Mesenchymal stem cell (in vitro differentiated cells and primary cell): ENCODE data around the gene ATP12A.

Experiments used
- DNase-seq: peaks from one replicate; pipeline ENCODE4 v3.0.0-alpha.2; 2013
- H2AFZ ChIP-seq: one replicate; pipeline ENCODE4 v1.6.1; 2013; ENCODE audit warnings: low read depth, mild to moderate bottlenecking, control low read depth, inconsistent platforms, low read length, moderate library complexity
- H2AK5ac ChIP-seq: 2 replicates; pipeline ENCODE4 v1.6.1; 2013; ENCODE audit warnings: low read length, moderate library complexity, mild to moderate bottlenecking, inconsistent platforms; ENCODE audit not compliant: severe bottlenecking
- H2BK120ac ChIP-seq: one replicate; pipeline ENCODE4 v1.6.1; 2013; ENCODE audit warnings: low read depth, mild to moderate bottlenecking, inconsistent platforms, low read length, moderate library complexity
- H2BK12ac ChIP-seq, 2 experiments: one replicate each; pipeline ENCODE4 v1.6.1; 2013; ENCODE audit warnings: inconsistent platforms in 2 of 2, low read length in 2 of 2, mild to moderate bottlenecking in 2 of 2, moderate library complexity in 2 of 2, control low read depth in 1 of 2
- H2BK15ac ChIP-seq: one replicate; pipeline ENCODE4 v1.6.1; 2013; ENCODE audit warnings: mild to moderate bottlenecking, low read depth, inconsistent platforms; ENCODE audit not compliant: poor library complexity, severe bottlenecking
- H2BK5ac ChIP-seq: 2 replicates; pipeline ENCODE4 v1.6.1; 2013; ENCODE audit warnings: low read depth, mild to moderate bottlenecking, low read length, control low read depth, inconsistent platforms; ENCODE audit not compliant: poor library complexity, severe bottlenecking
- H3K14ac ChIP-seq, 2 experiments: one replicate each; pipeline ENCODE4 v1.6.1; 2013; ENCODE audit warnings: inconsistent platforms in 2 of 2, low read length in 2 of 2, control low read depth in 1 of 2, mild to moderate bottlenecking in 1 of 2, moderate library complexity in 1 of 2
- H3K18ac ChIP-seq, 2 experiments: one replicate each; pipeline ENCODE4 v1.6.1; 2013; ENCODE audit warnings: inconsistent platforms in 2 of 2, low read length in 2 of 2, control low read depth in 1 of 2, low read depth in 1 of 2, mild to moderate bottlenecking in 1 of 2
- H3K23ac ChIP-seq, 2 experiments: one replicate each; pipeline ENCODE4 v1.6.1; 2013; ENCODE audit warnings: inconsistent platforms in 2 of 2, low read length in 2 of 2, mild to moderate bottlenecking in 2 of 2, moderate library complexity in 2 of 2, control low read depth in 1 of 2
- H3K27ac ChIP-seq: 2 replicates; pipeline ENCODE4 v1.5.1; 2013; ENCODE audit warnings: mild to moderate bottlenecking, moderate library complexity, low read length, control low read depth, inconsistent platforms; ENCODE audit not compliant: poor library complexity, severe bottlenecking
- H3K27me3 ChIP-seq, 2 experiments: 2 replicates each; pipeline versions ENCODE4 v1.6.1 to v1.7.0; 2013; ENCODE audit warnings: low read length in 2 of 2, mild to moderate bottlenecking in 2 of 2, moderate library complexity in 2 of 2, control low read depth in 1 of 2, inconsistent platforms in 1 of 2; ENCODE audit not compliant: control insufficient read depth in 1 of 2, insufficient read depth in 1 of 2
- H3K36me3 ChIP-seq, 2 experiments: 2 replicates each; pipeline versions ENCODE4 v1.6.1 to v1.7.0; 2013; ENCODE audit warnings: low read length in 2 of 2, control low read depth in 1 of 2, inconsistent platforms in 1 of 2, low read depth in 1 of 2, mild to moderate bottlenecking in 1 of 2; ENCODE audit not compliant: insufficient read depth in 2 of 2, control insufficient read depth in 1 of 2
- H3K4ac ChIP-seq, 2 experiments: one replicate each; pipeline ENCODE4 v1.6.1; 2013; ENCODE audit warnings: inconsistent platforms in 2 of 2, low read length in 2 of 2, mild to moderate bottlenecking in 2 of 2, moderate library complexity in 2 of 2, control low read depth in 1 of 2, low read depth in 1 of 2
- H3K4me1 ChIP-seq: 2 replicates; pipeline ENCODE4 v1.6.1; 2013; ENCODE audit warnings: low read depth, low read length, control low read depth; ENCODE audit not compliant: control insufficient read depth, insufficient read depth
- H3K4me2 ChIP-seq: 2 replicates; pipeline ENCODE4 v1.6.1; 2013; ENCODE audit warnings: low read length, mild to moderate bottlenecking, inconsistent platforms; ENCODE audit not compliant: poor library complexity, severe bottlenecking
- H3K4me3 ChIP-seq, 2 experiments: 2 replicates each; pipeline versions ENCODE4 v1.5.1 to v1.7.0; 2013; ENCODE audit warnings: low read length in 2 of 2, mild to moderate bottlenecking in 2 of 2, control low read depth in 1 of 2, low read depth in 1 of 2; ENCODE audit not compliant: insufficient read depth in 1 of 2
- H3K79me1 ChIP-seq: replicated peaks from 2 replicates; pipeline ENCODE4 v1.6.1; 2013; ENCODE audit warnings: mild to moderate bottlenecking, control low read depth, low read length, inconsistent platforms; ENCODE audit not compliant: poor library complexity, severe bottlenecking
- H3K9ac ChIP-seq: 2 replicates; pipeline ENCODE4 v1.7.0; 2013; ENCODE audit warnings: mild to moderate bottlenecking, low read length, moderate library complexity
- H3K9me3 ChIP-seq: 2 replicates; pipeline ENCODE4 v1.7.0; 2013; ENCODE audit warnings: mild to moderate bottlenecking, low read length; ENCODE audit not compliant: control insufficient read depth
- H4K8ac ChIP-seq: one replicate; pipeline ENCODE4 v1.6.1; 2013; ENCODE audit warnings: inconsistent platforms, mild to moderate bottlenecking, low read length, moderate library complexity
- H4K91ac ChIP-seq: one replicate; pipeline ENCODE4 v1.6.1; 2013; ENCODE audit warnings: mild to moderate bottlenecking, low read length, inconsistent platforms
- WGBS: methylation state at CpG from one replicate; pipeline ENCODE4 v1.1.7; 2013; ENCODE audit warnings: mixed read lengths; 5-methylcytosine and 5-hydroxymethylcytosine counted together

ATP12A gene

GRCh38 chr13:24700539-24700938, 20.3 kb downstream of the ATP12A start:
- Histone ChIP-seq H3K9ac (no peak overlapping the region), H2BK5ac (no peak overlapping the region), H3K27ac (no peak overlapping the region), H3K23ac (no peak overlapping the region), H3K14ac (no peak overlapping the region), H3K4me2 (no peak overlapping the region), H3K4me1 (no peaks in the 10 kb centered on the region), H3K27me3 (peaks cover 16 to 53% of the 10 kb centered on the region in 2 experiments), H3K9me3 (no peaks in the 10 kb centered on the region), H3K4ac (no peak overlapping the region), H2BK12ac (no peak overlapping the region), H3K79me1 (no peaks in the 10 kb centered on the region), H2BK15ac (no peak overlapping the region), H2AFZ (no peak overlapping the region), H4K8ac (no peak overlapping the region), H4K91ac (no peak overlapping the region), H3K4me3 (no peak overlapping the region), H2AK5ac (no peak overlapping the region), H2BK120ac (no peak overlapping the region), H3K18ac (no peak overlapping the region), H3K36me3 (no peaks in the 10 kb centered on the region)
- 85% methylated on average over 7 of the region's 8 CpGs for WGBS
- DNase-seq: no peak

DNA sequence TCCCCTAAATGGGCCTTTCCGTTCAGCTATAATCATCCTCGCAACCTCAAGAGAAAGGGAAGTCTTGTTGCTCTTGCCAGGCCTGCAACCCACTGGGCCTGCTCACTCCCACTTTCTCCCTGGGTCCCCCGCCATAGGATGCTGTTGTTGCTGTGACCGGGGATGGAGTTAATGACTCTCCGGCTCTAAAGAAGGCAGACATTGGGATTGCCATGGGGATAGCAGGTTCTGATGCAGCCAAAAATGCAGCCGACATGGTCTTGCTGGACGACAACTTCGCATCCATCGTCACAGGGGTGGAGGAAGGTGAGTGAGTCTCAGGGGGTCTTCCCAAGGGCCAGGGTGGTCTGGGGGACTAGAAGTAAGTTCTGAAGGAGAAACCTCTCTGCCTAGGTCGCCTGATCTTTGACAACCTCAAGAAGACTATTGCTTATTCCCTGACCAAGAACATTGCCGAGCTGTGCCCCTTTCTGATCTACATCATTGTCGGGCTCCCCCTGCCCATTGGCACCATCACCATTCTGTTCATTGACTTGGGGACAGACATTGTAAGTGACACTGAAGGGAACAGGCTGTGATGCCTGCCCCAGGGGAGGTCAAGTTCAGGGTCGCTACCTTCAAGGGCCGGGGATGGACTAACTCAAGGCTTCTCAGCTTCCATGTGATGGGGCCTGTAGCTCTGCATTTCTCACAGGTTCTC, 26.8 kb downstream of the ATP12A start:
- H3K23ac ChIP-seq: no peak overlapping the region
- no peaks in the 10 kb centered on the region for H3K4me1 ChIP-seq
- no peaks in the 10 kb centered on the region for H3K9me3 ChIP-seq
- no peak overlapping the region for H2BK15ac ChIP-seq
- H3K4ac ChIP-seq: no peak overlapping the region
- H3K18ac ChIP-seq: no peak overlapping the region
- no peak overlapping the region for H4K8ac ChIP-seq
- H4K91ac ChIP-seq: no peak overlapping the region
- H3K27ac ChIP-seq: no peak overlapping the region
- no peak overlapping the region for H2BK12ac ChIP-seq
- H3K36me3 ChIP-seq: no peaks in the 10 kb centered on the region
- H3K4me3 ChIP-seq: no peak overlapping the region
- no peak overlapping the region for H3K9ac ChIP-seq
- no peaks in the 10 kb centered on the region for H3K79me1 ChIP-seq
- no peak overlapping the region for H3K14ac ChIP-seq
- peaks cover under 1 to 23% of the 10 kb centered on the region in 2 experiments for H3K27me3 ChIP-seq
- 86% methylated on average over 14 of the region's 14 CpGs for WGBS
- no peak overlapping the region for H2AK5ac ChIP-seq
- no peak overlapping the region for H2BK120ac ChIP-seq
- no peak overlapping the region for H2BK5ac ChIP-seq
- H2AFZ ChIP-seq: no peak overlapping the region
- no peak overlapping the region for H3K4me2 ChIP-seq
- no peak for DNase-seq

DNA sequence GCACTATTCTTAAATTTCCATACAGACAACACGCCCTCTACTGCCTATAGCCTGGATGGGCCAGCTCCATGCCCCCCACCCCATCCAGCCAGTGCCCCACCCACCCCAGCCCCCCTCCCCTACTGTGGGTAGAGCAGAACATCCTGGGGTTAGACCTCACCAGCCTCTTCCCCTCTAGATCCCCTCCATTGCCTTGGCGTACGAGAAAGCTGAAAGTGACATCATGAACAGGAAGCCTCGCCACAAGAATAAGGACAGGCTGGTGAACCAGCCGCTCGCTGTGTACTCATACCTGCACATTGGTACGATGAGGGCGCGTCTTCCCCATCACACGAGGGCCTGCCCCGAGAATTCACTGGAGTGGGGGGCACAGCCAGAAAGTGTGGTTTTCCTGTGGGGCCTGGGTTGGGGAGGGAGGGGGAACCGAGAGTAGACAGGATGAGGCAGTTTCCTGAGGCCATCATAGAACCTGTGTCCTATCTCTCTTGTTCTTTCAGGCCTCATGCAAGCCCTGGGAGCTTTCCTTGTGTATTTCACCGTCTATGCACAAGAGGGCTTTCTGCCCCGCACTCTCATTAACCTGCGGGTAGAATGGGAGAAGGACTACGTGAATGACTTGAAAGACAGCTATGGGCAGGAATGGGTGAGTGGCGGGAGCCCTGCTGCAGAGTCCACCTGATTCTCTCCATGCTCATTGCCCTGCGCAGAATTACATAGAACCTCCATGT, 29.1 kb downstream of the ATP12A start:
- Histone ChIP-seq H4K8ac (no peak overlapping the region), H3K36me3 (no peaks in the 10 kb centered on the region), H2BK120ac (no peak overlapping the region), H2BK15ac (no peak overlapping the region), H3K23ac (no peak overlapping the region), H3K9ac (no peak overlapping the region), H3K9me3 (no peaks in the 10 kb centered on the region), H2AFZ (no peak overlapping the region), H3K18ac (no peak overlapping the region), H3K79me1 (no peaks in the 10 kb centered on the region), H2BK5ac (no peak overlapping the region), H3K27me3 (peaks cover 0 to 12% of the 10 kb centered on the region in 2 experiments), H3K4ac (no peak overlapping the region), H3K4me1 (no peaks in the 10 kb centered on the region), H3K4me2 (no peak overlapping the region), H2AK5ac (no peak overlapping the region), H2BK12ac (no peak overlapping the region), H4K91ac (no peak overlapping the region), H3K4me3 (no peak overlapping the region), H3K27ac (no peak overlapping the region), H3K14ac (no peak overlapping the region)
- no peak for DNase-seq
- 80% methylated on average over 18 of the region's 18 CpGs for WGBS

DNA sequence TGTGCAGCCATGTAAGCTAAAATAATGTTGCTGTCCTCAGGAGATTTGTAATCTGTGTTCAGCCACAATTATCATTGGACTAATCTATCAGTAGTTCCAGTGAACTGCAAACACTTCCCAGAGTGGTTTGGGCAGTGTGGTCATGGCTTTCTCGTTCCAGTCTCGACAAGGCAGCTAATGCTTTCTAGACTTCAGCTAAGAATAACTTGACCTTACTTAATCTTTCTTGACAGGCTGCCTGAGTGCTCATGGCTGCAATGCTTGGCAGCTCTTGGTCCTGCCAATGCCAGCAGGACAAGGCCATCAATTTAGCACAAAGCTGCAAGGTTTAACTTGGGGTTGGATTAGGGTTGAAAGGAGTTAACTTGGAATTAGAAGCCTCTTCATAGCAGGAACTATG, 32.8 kb downstream of the ATP12A start:
- H3K9ac ChIP-seq: no peak overlapping the region
- no peak overlapping the region for H4K8ac ChIP-seq
- 50% methylated on average over 2 of the region's 2 CpGs for WGBS
- no peak for DNase-seq
- no peak overlapping the region for H2AK5ac ChIP-seq
- H3K36me3 ChIP-seq: no peaks in the 10 kb centered on the region
- H2AFZ ChIP-seq: no peak overlapping the region
- no peaks in the 10 kb centered on the region for H3K9me3 ChIP-seq
- no peak overlapping the region for H4K91ac ChIP-seq
- H3K27me3 ChIP-seq: peaks cover 0 to 17% of the 10 kb centered on the region in 2 experiments
- H3K18ac ChIP-seq: no peak overlapping the region
- H3K23ac ChIP-seq: no peak overlapping the region
- H3K4ac ChIP-seq: no peak overlapping the region
- H2BK5ac ChIP-seq: no peak overlapping the region
- H2BK12ac ChIP-seq: no peak overlapping the region
- H3K4me2 ChIP-seq: no peak overlapping the region
- no peak overlapping the region for H3K27ac ChIP-seq
- H3K4me1 ChIP-seq: no peaks in the 10 kb centered on the region
- no peaks in the 10 kb centered on the region for H3K79me1 ChIP-seq
- H2BK15ac ChIP-seq: no peak overlapping the region
- H2BK120ac ChIP-seq: no peak overlapping the region
- H3K4me3 ChIP-seq: no peak overlapping the region
- H3K14ac ChIP-seq: no peak overlapping the region
